Epithelial cell of proximal tubule (primary cell): ENCODE measurements around the gene VAX1. TPM values are rescaled to one million over a fixed set of nuclear protein-coding genes. Genes with fewer than 3 reads are reported as not detected.
"Not testable (repeated sequence)": the region's sequence is repeated elsewhere in the genome, so short reads cannot be mapped to it uniquely, and the experiment has no call there.

ENCODE experiments used
- DNase-seq: peaks from one replicate; pipeline ENCODE4 v3.0.0-alpha.2; 2011; ENCODE audit warnings: low read depth
- H3K4me3 ChIP-seq: 2 replicates; pipeline ENCODE4 v1.5.1; 2011; ENCODE audit warnings: low read depth, mild to moderate bottlenecking, low read length
- CTCF ChIP-seq: conservative IDR thresholded peaks from 2 replicates; pipeline ENCODE4 v1.5.1; 2012; ENCODE audit warnings: low read depth, mild to moderate bottlenecking, low read length
- total RNA-seq: library from RNA; depleted of rRNA; stranded (reverse); fragments of >200 nt; gene quantifications from 2 replicates; pipeline ENCODE4 v1.2.3, GENCODE V29; 2015

Gene VAX1
- total RNA-seq, 1 donor from 2014 or later, result not detected

- no peak for DNase-seq
- TF ChIP-seq CTCF, result no peak
- H3K4me3 ChIP-seq, result no peak overlapping the region
Observed at GRCh38 chr10:117092386-117092785, 45.7 kb downstream of the VAX1 start.

- H3K4me3 ChIP-seq, result no peak overlapping the region
- DNase-seq, result no peak
- no peak for TF ChIP-seq CTCF
Observed at GRCh38 chr10:117090834-117091233, 47.2 kb downstream of the VAX1 start.

- no peak for TF ChIP-seq CTCF
- DNase-seq, result no peak
Observed at GRCh38 chr10:117087521-117087920, 50.5 kb downstream of the VAX1 start.

GRCh38 chr10:117086546-117086945 lies 51.5 kb downstream of the VAX1 start:
- TF ChIP-seq CTCF, result no peak
- H3K4me3 ChIP-seq, result no peak overlapping the region
- no peak for DNase-seq

More at GRCh38 chr10:117087521-117087920, 50.5 kb downstream of the VAX1 start:
- no peak overlapping the region for H3K4me3 ChIP-seq

GRCh38 chr10:117084421-117085246 lies 53.4 kb downstream of the VAX1 start:
- DNase-seq, result not testable (repeated sequence)

More at GRCh38 chr10:117084421-117085246, 53.4 kb downstream of the VAX1 start:
- not testable (repeated sequence) for H3K4me3 ChIP-seq

Other genes starting within 250 kb of the VAX1 start
- 13.3 and 15.9 TPM in 2 replicates for gene SHTN1, start 133.1 kb downstream of the VAX1 start, total RNA-seq
- gene KCNK18, start 59.2 kb upstream of the VAX1 start, total RNA-seq, result not detected in 2 replicates
- gene SLC18A2, start 102.8 kb upstream of the VAX1 start, total RNA-seq, result 0.40 and 0.72 TPM in 2 replicates
- gene PDZD8, start 237.2 kb upstream of the VAX1 start, total RNA-seq, result 23.6 and 23.9 TPM in 2 replicates